Endothelial cell (in vitro differentiated cells): Measurements from ENCODE around the gene MYH9. TPM values are rescaled to one million over a fixed set of nuclear protein-coding genes. Genes with fewer than 3 reads are reported as not detected.

Source experiments
- DNase-seq: peaks from one replicate; pipeline ENCODE4 v3.0.0; 2021; ENCODE audit warnings: low spot score
- H3K27ac Mint-ChIP-seq: one replicate; pipeline ENCODE4 v1.8.0; 2021; ENCODE audit warnings: mixed read lengths, inconsistent platforms; ENCODE audit not compliant: unreplicated experiment
- H3K27me3 Mint-ChIP-seq: one replicate; pipeline ENCODE4 v1.8.0; 2021; ENCODE audit warnings: mild to moderate bottlenecking, moderate library complexity, mixed read lengths, inconsistent platforms; ENCODE audit not compliant: unreplicated experiment
- H3K36me3 Mint-ChIP-seq: one replicate; pipeline ENCODE4 v1.8.0; 2021; ENCODE audit warnings: mild to moderate bottlenecking, low read depth, mixed read lengths, inconsistent platforms; ENCODE audit not compliant: unreplicated experiment
- H3K4me1 Mint-ChIP-seq: one replicate; pipeline ENCODE4 v1.8.0; 2021; ENCODE audit warnings: mild to moderate bottlenecking, mixed read lengths, inconsistent platforms; ENCODE audit not compliant: unreplicated experiment
- H3K4me3 Mint-ChIP-seq: one replicate; pipeline ENCODE4 v1.8.0; 2021; ENCODE audit warnings: mild to moderate bottlenecking, mixed read lengths, inconsistent platforms; ENCODE audit not compliant: unreplicated experiment
- H3K9me3 Mint-ChIP-seq: one replicate; pipeline ENCODE4 v1.8.0; 2021; ENCODE audit warnings: mixed read lengths, inconsistent platforms; ENCODE audit not compliant: unreplicated experiment
- CTCF ChIP-seq: fragments of 200-600 bp; sonication (generic); IDR thresholded peaks from one replicate; pipeline ENCODE4 v1.5.0; 2021; ENCODE audit warnings: antibody characterized with exemption; ENCODE audit not compliant: unreplicated experiment
- total RNA-seq: library from RNA; stranded (reverse); fragmentation: NEBNext Ultra II Directional; extraction: Animal tissue kit (Norgen Biotek cat#: 25700); gene quantifications from one replicate; pipeline ENCODE4 v1.2.1, GENCODE V29; 2021; ENCODE audit not compliant: unreplicated experiment

MYH9 gene
- total RNA-seq, 1 donor from 2014 or later = 931 TPM

GRCh38 chr22:36378869-36379217 is 8.9 kb downstream of the MYH9 start:
- H3K27ac Mint-ChIP-seq = peak overlapping the region; percentile 87
- peaks cover 19% of the 10 kb centered on the region for H3K36me3 Mint-ChIP-seq
- H3K4me1 Mint-ChIP-seq = peaks cover 41% of the 10 kb centered on the region
- no peaks in the 10 kb centered on the region for H3K9me3 Mint-ChIP-seq
- DNase-seq = no peak
- peak overlapping the region; percentile 65 for H3K4me3 Mint-ChIP-seq
- H3K27me3 Mint-ChIP-seq = peaks cover 2% of the 10 kb centered on the region
- no peak for TF ChIP-seq CTCF

- Mint-ChIP-seq H3K27ac (peak overlapping the region; percentile 87), H3K4me3 (peak overlapping the region; percentile 38), H3K4me1 (peaks cover 44% of the 10 kb centered on the region)
Measured at GRCh38 chr22:36378080-36378868, 9.5 kb downstream of the MYH9 start.

GRCh38 chr22:36377022-36377631 is 10.6 kb downstream of the MYH9 start:
- H3K4me1 Mint-ChIP-seq = peaks cover 50% of the 10 kb centered on the region
- no peak for DNase-seq
- TF ChIP-seq CTCF = no peak
- peaks cover 5% of the 10 kb centered on the region for H3K27me3 Mint-ChIP-seq
- H3K9me3 Mint-ChIP-seq = no peaks in the 10 kb centered on the region
- H3K4me3 Mint-ChIP-seq = no peak overlapping the region
- H3K27ac Mint-ChIP-seq = peak overlapping the region; percentile 75
- H3K36me3 Mint-ChIP-seq = peaks cover 22% of the 10 kb centered on the region

More at GRCh38 chr22:36378080-36378868, 9.5 kb downstream of the MYH9 start:
- H3K27me3 Mint-ChIP-seq = peaks cover 4% of the 10 kb centered on the region
- DNase-seq = no peak
- H3K36me3 Mint-ChIP-seq = peaks cover 23% of the 10 kb centered on the region
- H3K9me3 Mint-ChIP-seq = no peaks in the 10 kb centered on the region
- TF ChIP-seq CTCF = no peak

DNA sequence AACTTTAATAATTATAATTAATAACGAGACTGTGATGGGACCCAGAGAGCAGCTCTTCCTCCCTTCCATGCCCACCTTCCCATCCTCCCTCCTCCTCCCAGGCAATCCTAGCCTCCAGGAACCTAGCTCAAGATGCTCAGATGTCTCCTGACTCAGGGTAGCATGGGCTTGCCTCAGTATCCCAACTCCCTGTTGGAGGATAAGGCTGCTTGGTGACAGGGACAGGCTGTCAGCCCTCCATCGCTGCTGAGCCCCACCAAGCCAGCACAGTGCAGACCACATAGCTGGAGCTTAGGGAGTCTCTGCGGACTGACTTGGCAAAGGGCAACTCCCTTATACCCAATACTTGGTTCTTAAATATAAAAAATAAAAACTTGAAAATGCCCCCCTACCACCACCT is 11.5 kb downstream of the MYH9 start:
- Mint-ChIP-seq H3K4me1 (peaks cover 52% of the 10 kb centered on the region), H3K4me3 (no peak overlapping the region), H3K9me3 (no peaks in the 10 kb centered on the region), H3K27ac (no peak overlapping the region), H3K27me3 (peaks cover 5% of the 10 kb centered on the region), H3K36me3 (peaks cover 19% of the 10 kb centered on the region)
- no peak for DNase-seq
- TF ChIP-seq CTCF = no peak
